NCI-H345 treated with DMSO at 0.1 percent for 48 hours (cell line): ENCODE measurements around the gene JAZF1.

ENCODE experiments used
- DNase-seq: peaks from one replicate; lab custom pipeline; 2025; ENCODE audit not compliant: unreplicated experiment; lab: John Stamatoyannopoulos, UW

JAZF1 gene

DNA sequence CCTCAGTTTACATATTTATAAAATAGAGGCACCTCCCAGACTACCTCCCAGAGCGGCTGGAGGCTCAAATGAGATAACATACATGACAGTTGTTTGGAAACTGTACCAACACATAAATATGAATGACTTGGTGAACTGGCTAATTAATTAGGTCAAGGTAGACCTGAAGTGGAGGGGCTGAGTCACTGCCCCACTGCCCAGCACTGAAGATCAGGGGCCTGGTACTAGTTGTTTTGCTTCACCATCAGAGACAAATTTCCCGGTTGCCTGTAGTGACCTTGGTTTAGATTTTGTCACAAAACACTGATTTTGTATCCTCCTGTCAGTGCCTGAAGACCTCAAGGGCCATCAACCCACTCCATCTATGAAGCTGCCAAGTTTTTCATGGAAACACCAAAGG, 41.8 kb downstream of the JAZF1 start:
- DNase-seq = no peak

DNA sequence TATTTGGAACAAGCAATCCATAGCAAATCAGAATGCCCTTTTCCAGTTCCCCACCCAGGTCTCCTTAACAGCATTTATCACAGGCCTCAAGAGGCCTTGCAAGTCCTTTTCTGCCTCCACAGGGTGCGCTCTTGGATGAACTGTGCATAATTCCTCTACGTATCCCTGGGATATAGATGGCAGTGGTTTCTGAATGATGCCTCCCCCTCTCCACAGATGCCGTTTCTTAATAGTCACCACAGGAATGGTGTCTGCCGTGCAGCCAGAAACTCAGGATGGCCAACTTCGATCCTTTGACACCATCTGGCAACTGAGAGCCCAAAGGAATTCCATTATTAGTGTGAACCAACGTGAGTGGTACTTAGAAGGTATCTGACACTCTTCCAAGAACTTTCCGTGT, 43.1 kb downstream of the JAZF1 start:
- DNase-seq = no peak

DNA sequence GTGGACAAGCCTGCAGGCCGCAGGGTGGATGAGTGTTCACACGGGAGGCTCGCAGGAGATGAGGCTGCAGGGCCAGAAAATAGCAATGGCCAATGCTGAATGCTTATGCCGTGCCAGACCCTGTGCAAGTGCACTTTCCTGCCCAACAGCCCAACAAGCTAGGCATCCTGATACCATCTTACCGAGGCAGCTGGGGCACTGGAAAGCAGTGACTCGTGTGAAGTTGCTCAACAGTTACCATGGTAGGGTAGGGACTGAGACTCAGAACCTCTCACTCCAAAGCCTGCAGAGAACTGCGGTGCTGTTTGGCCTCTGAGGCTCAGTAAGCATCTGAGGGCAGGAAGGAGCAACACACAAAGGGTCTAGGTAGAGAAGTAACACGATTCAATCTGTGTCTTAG, 43.7 kb downstream of the JAZF1 start:
- DNase-seq = no peak

DNA sequence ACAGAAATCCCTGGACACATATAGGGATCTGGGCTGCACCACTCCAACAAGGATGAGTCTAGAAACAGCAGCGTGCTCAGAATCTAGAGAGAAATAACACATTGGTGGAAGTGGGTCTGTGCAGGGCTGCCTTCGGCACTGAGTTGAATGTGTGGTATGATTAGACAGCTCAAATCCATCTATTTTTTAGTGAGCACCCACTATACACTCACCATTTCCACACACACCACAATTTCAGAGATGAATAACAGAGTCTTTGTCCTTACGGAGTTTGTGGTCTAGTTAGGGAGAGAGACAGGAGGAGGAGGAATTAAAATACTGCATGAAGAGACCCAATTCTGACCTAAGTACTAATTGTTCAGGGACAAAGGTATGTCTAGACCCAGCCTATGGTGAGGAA, 44.2 kb downstream of the JAZF1 start:
- DNase-seq = no peak

DNA sequence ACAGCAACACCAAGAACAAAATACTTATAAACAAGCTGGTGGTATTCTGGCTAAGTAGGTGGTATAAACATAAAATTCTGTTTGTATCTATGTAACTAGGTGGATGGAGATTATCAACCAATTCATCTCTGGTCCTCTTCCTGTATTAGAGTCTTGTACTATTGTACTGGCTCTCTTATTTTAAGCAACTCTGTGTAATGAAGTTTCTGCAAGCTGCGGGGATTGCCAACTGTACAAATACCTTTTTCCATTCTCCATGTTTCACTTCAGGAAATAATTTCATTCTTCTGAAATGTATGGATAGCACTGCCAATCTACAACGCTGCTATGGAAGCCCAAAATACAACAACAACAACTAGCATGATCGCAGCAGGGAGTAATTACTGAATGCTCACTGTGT, 44.8 kb downstream of the JAZF1 start:
- no peak for DNase-seq

DNA sequence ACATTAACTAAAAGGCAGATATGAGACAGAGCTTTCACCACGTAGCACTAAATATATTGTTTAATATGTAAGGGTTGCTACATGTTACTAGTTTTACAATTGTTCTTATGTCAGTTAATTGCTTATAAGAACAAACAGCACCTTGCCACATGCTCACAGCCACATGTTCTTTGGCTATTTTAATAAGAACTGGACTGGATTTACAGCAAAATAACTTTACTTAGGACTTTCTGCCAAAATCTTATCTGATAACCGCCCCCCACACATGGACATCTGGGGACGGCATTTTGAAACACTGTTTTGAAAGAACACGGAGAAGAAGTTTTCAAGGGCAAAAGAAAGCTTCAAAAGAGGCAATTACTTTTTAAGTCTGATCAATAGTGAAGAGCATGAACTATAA, 45.3 kb downstream of the JAZF1 start:
- no peak for DNase-seq

DNA sequence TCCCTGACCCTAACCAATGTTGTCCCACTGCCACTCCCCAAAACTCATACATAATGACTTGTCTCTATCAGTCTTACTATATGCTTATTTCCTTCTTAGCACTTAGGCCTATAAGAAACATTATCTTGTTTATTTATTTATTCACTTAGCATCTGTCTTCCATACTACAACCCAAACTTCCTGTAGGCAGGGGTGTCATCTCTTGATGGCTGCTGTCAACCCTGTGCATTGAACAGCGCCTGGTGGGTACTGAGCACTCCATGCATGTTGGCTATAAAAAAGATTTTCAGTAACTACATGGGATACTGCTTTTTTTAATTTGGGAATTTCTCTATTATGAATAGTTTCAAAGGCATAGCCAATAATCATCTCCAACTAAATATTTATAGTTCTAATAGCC, 46.7 kb downstream of the JAZF1 start:
- DNase-seq = no peak

DNA sequence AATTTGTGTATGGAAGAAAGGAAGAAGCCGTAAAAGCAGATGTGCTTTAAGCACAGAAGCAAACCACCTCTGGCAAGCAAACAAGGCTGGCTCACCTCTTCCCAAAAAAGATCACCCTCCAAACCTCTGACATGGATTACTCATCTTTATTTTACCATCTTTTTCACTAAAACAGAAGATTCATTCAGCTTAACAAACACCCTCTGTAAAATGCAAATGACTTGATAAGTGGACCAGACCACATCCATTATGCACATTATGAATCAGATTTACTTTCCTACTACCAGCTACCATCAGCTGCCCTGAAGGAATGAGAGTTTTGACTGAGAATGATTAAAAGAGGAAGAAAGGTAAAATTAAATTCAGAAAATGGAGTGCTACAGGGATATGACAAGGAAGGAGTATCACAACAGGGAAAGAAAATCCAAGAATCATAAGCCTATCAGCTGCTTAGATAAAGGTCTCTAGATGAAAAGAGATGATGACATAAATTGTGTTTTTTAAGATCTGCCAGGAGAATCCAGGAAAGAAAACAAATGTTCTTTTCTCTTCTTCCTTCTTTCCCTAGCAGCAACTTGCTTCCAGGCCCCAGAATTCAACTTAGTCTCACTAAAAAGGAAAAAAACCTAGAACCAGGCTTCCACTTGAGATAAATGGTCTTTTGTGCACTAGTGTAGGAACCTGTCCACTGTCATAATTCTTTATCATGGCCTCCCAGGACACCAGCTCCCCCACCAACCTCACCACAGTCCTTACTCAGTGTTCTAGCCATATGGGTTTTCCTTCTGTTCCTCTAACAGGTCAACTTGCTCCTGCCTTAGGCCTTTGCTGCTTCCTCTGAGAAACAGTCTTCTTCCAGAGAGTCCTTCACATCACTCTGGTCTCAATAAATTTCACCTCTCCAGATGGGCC, 47.4 kb downstream of the JAZF1 start:
- DNase-seq = no peak

DNA sequence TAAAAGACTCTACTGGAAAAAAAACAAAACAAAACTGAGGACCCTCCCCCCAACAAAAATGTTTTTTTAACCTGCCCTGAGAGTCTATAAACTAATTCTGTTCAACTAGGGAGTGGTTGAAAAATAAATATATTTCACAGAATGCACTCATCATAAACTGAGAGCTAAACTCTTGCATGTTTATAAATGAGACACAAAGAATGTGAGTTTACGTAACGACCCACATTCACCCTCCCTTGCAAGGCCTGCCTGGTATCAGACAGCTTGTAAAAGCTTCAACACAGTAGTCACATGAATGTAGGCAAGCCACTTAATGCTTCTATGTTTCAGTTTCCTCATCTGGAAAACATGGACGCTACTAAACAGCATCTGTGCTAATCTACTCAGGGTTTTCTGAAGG, 50.3 kb downstream of the JAZF1 start:
- DNase-seq = no peak

DNA sequence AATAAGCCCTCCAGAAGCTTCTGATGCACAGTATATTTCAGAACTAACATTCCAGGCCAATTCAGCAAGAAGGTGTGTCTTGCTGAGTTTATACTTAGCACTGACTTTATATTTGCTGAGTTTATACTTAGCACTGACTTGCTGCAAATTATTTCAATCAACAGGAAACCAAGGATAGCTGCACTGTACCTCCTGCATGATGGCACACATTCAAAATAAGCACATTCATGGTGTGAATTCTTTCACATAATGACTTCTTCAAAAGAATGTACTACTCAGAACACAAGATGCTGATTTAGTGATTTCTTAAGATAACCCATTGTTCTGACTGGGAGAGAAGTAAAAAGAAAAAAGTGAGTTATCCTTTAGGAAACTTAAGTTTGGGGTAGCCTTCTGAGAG, 52.0 kb downstream of the JAZF1 start:
- DNase-seq = no peak

DNA sequence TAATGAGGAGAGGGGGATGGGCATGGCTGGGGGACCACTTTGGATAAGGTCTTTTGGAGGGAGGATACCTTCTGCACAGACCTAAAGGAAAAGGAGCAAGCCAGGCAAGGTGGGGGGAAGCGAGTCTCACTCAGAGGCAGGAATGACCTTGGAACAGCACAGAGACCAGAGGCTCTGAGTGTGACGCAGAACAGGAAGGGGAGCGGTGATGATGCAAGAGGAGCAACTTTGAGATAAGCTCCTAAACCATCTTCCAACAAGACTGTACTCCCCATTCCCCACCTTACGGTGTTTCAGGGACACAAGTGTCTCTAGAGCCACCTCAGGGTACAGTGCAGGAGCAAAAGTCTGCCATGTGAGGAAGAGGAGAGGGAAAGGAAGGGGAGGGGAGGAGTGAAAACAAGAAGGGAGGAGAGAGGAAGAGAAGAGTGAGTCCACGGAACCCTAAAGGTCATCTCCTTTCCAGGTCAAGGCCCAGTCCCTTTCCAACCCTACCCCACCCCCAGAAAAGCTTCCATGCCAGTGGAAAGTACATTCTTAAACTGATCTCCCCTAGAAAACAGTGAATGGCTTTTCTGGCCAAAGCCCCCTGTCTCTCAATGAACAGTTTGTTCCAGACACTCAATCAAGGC, 54.1 kb downstream of the JAZF1 start:
- DNase-seq = no peak

DNA sequence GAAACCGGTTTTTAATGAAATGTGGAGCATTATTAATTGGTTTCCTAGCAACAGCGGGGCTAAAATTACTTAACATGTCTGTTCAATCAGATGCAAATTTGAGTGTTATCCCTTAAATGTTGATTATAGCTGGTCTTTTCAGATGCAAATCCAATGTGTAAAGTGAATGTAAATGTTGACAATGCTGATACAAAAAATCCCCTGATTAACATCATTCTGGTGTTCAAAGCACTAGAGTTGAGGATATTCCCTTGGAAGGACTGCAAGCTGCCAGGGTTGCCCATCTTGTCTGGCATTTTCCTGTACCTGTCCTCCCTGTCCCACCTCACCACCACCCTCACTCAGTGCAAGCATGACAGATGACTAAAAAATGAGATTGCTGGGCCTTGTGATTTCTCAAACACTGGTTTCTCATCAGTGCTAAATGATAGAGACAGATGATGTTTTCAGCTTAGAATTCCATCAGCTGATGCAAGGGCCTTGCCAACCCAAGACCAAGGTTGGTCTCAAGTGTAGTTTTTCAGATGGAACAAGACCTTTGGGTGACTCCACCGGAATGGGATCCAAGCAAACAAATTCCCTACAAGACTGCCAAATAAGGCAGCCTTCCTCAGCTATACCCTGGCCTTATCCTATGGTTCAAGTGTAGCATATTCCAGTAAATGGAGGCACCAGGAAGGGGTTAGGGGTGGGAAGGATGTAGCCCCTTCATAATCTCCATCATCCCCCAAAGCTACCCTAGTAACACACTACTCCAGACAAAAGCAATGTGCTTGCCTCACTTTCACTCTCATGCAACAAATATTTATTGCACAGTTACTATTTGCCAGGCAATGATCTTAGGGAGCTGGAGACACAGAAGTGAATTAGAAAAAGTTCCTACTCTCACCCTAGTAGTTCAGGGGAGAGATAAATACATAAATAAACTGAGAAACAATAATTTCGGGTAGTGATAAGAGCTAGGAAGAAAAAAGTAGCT, 54.9 kb downstream of the JAZF1 start:
- no peak for DNase-seq

DNA sequence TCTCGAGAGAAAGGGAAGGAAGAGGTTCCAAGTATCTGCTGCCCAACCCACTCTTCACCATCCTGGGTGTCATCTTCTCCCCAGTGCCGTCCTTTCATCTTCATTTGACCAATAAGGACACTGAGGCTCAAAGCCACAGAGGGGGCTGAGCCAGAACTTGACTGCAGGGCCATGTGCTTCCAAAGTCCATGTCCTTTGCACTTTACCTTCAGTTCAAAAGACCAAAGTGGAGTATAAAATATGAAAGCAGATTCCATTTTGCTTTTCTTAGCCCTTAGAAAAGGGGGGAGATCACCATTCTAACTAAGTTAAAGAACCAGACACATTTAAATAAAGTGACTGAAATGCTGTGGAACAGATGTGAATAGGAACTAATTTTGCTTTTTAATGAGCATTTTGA, 56.2 kb downstream of the JAZF1 start:
- DNase-seq = no peak

DNA sequence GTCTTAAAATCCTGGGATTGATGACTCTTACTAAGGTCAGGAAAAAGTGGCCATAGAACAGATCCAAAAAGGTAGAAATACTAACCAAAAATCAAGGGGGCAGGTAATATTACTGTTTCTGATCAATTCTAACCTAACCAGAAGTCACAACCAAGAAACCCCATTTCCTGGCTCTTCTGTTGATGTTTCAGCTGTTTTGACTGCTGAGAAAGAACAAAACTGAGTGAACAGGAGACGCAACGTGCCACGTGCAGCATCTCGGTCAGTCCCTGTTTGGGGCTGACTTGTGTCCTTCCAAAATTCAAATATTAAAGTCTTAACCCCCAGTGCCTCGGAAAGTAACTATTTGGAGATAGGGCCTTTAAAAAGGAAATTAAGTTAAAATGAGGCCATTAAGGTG, 56.8 kb downstream of the JAZF1 start:
- DNase-seq = no peak

DNA sequence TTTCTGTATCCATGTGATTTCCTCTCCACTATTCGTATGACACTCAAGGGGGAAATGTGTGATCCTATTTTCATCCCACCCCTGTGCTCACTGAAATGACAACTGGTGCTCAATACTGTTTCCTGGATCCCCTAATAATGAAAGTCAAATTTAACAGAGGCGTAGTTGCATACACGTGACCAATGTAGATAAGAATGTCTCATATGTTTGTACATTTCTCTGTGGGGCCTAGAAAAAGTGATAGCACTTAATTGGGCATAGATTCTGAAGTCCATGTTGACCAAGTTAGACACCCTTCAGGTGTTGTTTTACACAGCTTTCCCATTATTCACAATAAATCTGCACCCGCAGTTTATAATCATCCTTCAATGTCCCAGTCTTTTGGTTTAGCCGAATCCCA, 59.1 kb downstream of the JAZF1 start:
- DNase-seq = no peak

DNA sequence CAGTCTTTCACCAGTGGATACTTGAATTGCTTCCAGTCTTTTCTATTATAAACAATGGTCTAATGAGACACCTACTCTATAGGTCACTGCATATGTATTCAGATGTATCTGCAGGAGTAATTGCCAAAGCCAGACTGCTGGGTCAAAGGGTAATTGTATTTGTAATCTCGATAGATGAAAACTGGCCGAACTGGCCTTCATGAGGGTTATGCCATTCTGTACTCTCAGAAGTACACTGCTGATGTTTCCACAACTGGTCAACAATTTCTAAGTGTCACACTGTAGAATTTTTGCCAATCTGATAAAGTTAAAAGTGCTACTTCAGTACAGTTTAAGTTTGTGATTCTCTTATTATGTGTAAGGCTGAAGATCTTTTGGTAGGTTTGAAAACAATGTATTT, 64.6 kb downstream of the JAZF1 start:
- no peak for DNase-seq

DNA sequence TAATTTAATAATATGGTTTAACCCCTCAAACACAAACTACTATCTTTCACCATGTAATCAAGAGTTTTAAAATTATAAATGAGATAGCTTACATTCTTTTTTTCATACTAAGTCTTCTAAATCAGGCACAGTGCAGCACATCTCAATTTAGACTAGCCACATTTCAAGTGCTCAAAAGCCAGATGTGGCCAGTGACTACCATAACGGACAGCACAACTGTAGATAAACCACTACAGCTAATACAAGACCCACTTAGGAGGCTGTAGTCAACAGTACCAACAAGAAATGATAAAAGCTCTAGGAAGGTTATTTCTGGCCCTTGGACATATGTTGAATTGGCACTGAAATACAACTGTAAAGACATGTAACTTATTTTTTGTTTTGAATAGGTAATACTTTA, 65.3 kb downstream of the JAZF1 start:
- no peak for DNase-seq

DNA sequence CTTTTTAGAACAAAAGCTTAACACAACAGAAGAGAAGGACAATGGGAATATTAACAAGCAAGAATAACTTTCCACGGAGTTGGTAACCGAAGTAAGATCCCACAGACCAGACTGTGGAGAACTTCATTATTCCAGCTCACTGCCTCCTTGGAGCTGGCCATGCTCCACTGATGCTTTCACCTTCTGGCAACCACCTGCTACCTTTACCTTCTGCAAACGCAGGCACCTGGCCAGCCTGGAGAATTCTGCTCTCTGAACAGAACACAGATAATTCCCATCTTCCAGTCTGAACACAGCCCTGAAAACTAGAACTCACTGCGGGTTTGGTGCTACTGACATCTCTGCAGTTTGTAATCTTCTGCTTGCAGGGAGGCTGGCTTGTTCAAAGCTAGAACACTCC, 66.5 kb downstream of the JAZF1 start:
- DNase-seq = no peak

DNA sequence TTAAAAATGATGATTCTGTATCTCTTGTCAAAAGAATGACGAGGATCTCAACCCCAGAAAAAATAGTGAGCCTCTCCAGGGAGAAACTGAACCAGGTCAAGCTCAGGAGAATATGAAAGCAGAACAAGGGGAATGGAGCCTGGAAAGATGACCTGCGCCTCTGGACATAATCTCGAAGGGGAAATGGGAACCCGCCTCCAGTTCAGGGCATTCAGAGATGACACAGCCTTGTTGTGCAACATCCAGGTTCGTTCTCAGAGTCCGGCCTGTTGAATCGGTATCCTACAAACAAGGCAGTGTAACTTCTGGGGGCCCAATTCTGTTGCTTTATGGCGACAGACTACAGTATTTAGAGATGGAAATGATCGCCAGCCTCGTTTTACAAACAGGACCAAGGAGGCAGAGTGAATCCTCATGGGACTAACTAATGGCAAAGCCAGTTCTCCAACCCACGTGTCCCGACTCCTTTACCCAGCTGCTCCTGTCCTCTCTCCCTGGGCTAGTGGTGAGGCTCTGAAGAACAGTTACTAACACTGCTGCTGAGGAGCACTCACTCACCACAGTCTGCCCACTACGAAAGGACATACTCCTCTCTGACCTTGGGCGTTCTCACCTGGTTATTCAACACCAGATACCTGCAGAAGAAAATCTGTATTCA, 67.6 kb downstream of the JAZF1 start:
- no peak for DNase-seq

DNA sequence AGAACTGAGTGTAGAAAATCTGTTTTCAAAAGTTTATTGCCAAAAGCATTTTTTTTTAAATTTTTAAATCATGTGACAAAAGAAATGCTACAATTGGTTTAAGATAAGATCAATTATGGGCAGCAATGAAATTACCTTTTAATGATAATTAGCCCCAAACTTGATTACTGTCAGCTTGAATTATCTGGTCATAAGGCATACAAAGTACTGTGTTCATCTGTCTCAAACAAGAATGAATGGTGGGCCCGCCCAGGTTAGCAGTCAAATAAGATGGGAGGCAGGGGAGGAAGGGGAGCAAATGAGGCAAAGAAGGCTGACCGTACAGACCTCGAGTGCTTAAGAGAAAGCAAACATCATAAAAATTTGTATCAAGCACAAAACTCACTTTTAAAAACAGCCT, 68.1 kb downstream of the JAZF1 start:
- no peak for DNase-seq

DNA sequence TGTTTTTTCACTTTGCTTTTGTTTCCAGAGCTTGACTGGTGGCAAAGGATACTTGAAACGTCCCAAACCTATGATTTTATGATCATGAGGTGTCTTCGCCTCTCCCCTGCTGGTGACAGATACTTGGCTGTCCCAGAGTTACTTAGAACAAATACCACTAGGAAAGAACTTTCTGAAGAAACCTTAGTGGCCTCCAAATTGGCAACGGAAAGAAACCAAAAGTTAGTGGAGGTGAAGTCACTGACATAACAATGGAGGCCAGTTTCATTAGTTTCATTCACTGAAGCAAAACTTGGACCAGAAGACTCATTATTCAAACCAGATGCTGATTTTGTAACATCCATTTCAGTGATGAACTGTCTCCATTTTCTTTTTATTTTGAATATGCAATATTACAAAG, 68.6 kb downstream of the JAZF1 start:
- no peak for DNase-seq
